DOHH2 (cell line): Measurements from ENCODE around the gene NLGN1.
A peak's percentile ranks its signal among the peaks of the same experiment; 100 is the strongest.

Experiments
- H3F3A ChIP-seq: fragments of 200-600 bp; sonication (generic), shearing (Covaris generic); 2 replicates; pipeline ENCODE4 v1.6.0; 2016; ENCODE audit warnings: antibody characterized with exemption, mild to moderate bottlenecking; ENCODE audit not compliant: control insufficient read depth, insufficient read depth
- H3K27ac ChIP-seq: fragments of 200-600 bp; sonication (generic); 2 replicates; pipeline ENCODE4 v1.5.1; 2014; ENCODE audit warnings: low read depth, mild to moderate bottlenecking, low read length, moderate library complexity
- H3K27me3 ChIP-seq: fragments of 200-600 bp; sonication (generic); 2 replicates; pipeline ENCODE4 v1.6.1; 2014; ENCODE audit warnings: mild to moderate bottlenecking, low read length, mixed read lengths; ENCODE audit not compliant: control insufficient read depth
- H3K36me3 ChIP-seq: fragments of 200-600 bp; sonication (generic); 2 replicates; pipeline ENCODE4 v1.6.1; 2014; ENCODE audit warnings: mild to moderate bottlenecking, low read length, moderate library complexity, mixed read lengths; ENCODE audit not compliant: control insufficient read depth
- H3K4me1 ChIP-seq: fragments of 200-600 bp; sonication (generic); 2 replicates; pipeline ENCODE4 v1.6.1; 2014; ENCODE audit warnings: mild to moderate bottlenecking, low read length, mixed read lengths; ENCODE audit not compliant: control insufficient read depth
- H3K4me2 ChIP-seq: fragments of 200-600 bp; sonication (generic); 2 replicates; pipeline ENCODE4 v1.6.0; 2014; ENCODE audit warnings: mild to moderate bottlenecking, low read length, moderate library complexity
- H3K4me3 ChIP-seq: fragments of 200-600 bp; sonication (generic); 2 replicates; pipeline ENCODE4 v1.5.1; 2014; ENCODE audit warnings: mild to moderate bottlenecking, low read length, mixed read lengths
- H3K79me2 ChIP-seq: fragments of 200-600 bp; sonication (generic); 2 replicates; pipeline ENCODE4 v1.6.1; 2014; ENCODE audit warnings: mild to moderate bottlenecking, low read length, mixed read lengths; ENCODE audit not compliant: control insufficient read depth
- H3K9me2 ChIP-seq: fragments of 200-600 bp; sonication (generic); replicated peaks from 2 replicates; pipeline ENCODE4 v1.6.1; 2014; ENCODE audit warnings: mild to moderate bottlenecking, low read length, mixed read lengths; ENCODE audit not compliant: control insufficient read depth
- H3K9me3 ChIP-seq: fragments of 200-600 bp; sonication (generic); 2 replicates; pipeline ENCODE4 v1.6.1; 2014; ENCODE audit warnings: antibody characterized with exemption, low read length, mixed read lengths; ENCODE audit not compliant: control insufficient read depth, insufficient read depth
- H4K20me1 ChIP-seq: fragments of 200-600 bp; sonication (generic); 2 replicates; pipeline ENCODE4 v1.6.0; 2014; ENCODE audit warnings: low read depth, mild to moderate bottlenecking, antibody characterized with exemption, low read length, moderate library complexity; ENCODE audit not compliant: control insufficient read depth, insufficient read depth
- EZH2phosphoT487 ChIP-seq: fragments of 200-600 bp; sonication (generic); IDR thresholded peaks from 2 replicates; pipeline ENCODE4 v1.6.1; 2017; ENCODE audit warnings: borderline replicate concordance, mild to moderate bottlenecking, antibody characterized with exemption, low read length, moderate library complexity, mixed read lengths
- TF ChIP-seq, protein P1 (sequence below): fragments of 200-600 bp; sonication (generic); IDR thresholded peaks from one replicate; pipeline ENCODE4 v1.5.1; 2014; ENCODE audit warnings: antibody characterized with exemption, mild to moderate bottlenecking, low read depth, low read length; ENCODE audit not compliant: poor library complexity, severe bottlenecking

The NLGN1 gene

GRCh38 chr3:173568623-173569022, 171.1 kb downstream of the NLGN1 start:
- Histone ChIP-seq H3K27me3 (no peaks in the 10 kb centered on the region), H3K4me3 (no peak overlapping the region)
- no peak for TF ChIP-seq EZH2phosphoT487
- TF ChIP-seq, protein P1, sequence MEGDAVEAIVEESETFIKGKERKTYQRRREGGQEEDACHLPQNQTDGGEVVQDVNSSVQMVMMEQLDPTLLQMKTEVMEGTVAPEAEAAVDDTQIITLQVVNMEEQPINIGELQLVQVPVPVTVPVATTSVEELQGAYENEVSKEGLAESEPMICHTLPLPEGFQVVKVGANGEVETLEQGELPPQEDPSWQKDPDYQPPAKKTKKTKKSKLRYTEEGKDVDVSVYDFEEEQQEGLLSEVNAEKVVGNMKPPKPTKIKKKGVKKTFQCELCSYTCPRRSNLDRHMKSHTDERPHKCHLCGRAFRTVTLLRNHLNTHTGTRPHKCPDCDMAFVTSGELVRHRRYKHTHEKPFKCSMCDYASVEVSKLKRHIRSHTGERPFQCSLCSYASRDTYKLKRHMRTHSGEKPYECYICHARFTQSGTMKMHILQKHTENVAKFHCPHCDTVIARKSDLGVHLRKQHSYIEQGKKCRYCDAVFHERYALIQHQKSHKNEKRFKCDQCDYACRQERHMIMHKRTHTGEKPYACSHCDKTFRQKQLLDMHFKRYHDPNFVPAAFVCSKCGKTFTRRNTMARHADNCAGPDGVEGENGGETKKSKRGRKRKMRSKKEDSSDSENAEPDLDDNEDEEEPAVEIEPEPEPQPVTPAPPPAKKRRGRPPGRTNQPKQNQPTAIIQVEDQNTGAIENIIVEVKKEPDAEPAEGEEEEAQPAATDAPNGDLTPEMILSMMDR = no peak

GRCh38 chr3:173583496-173583895, 186.0 kb downstream of the NLGN1 start:
- H3K9me2 ChIP-seq = no peaks in the 10 kb centered on the region
- no peaks in the 10 kb centered on the region for H3K9me3 ChIP-seq
- H3F3A ChIP-seq = no peaks in the 10 kb centered on the region
- H3K36me3 ChIP-seq = no peaks in the 10 kb centered on the region
- H3K4me3 ChIP-seq = no peak overlapping the region
- H3K79me2 ChIP-seq = no peaks in the 10 kb centered on the region
- TF ChIP-seq, protein P1 = no peak
- TF ChIP-seq EZH2phosphoT487 = no peak
- H4K20me1 ChIP-seq = no peaks in the 10 kb centered on the region
- no peak overlapping the region for H3K27ac ChIP-seq
- H3K4me1 ChIP-seq = no peaks in the 10 kb centered on the region
- no peaks in the 10 kb centered on the region for H3K27me3 ChIP-seq
- no peak overlapping the region for H3K4me2 ChIP-seq

More at GRCh38 chr3:173568623-173569022, 171.1 kb downstream of the NLGN1 start:
- no peaks in the 10 kb centered on the region for H3K4me1 ChIP-seq
- H4K20me1 ChIP-seq = no peaks in the 10 kb centered on the region
- no peak overlapping the region for H3K27ac ChIP-seq
- H3K9me3 ChIP-seq = no peaks in the 10 kb centered on the region
- no peaks in the 10 kb centered on the region for H3K9me2 ChIP-seq
- H3K4me2 ChIP-seq = no peak overlapping the region
- H3K36me3 ChIP-seq = no peaks in the 10 kb centered on the region
- no peaks in the 10 kb centered on the region for H3F3A ChIP-seq
- H3K79me2 ChIP-seq = no peaks in the 10 kb centered on the region

DNA sequence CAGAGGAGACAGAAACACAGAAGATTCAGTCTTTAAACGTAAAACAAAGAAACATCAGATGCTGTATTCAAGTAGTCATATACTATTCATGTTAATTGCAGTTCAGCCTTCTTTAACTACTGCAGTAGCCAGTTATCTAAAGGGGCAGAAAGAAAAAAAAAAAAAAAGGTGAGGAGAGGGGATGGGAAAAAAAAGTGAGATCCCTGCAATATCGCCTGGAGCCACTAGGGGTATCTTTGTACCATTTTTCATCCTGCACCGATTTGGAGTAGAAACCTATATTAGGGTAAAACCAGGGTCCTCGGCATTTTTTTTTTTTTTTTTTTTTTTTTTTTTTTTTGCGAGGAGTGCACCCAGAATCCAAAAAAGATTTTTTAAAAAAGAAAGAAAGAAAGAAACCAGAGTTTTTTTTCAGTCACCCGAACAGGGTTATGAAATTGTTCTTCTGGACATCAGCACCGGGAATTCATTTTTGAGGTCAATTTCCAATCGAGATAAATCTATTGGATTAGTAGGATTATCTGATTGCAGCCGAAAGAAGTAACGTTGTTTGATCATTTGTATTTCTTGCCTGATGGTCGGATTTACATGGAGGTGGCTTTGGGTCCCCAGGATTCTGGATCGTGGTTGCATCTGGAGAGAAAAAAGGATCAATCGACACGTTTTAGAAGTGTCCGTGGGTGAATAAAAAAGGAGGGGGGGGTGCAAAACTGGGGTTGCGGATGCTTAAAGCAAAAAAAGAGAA, 186.7 kb downstream of the NLGN1 start:
- H4K20me1 ChIP-seq = no peaks in the 10 kb centered on the region
- H3K27ac ChIP-seq = no peak overlapping the region
- H3K79me2 ChIP-seq = no peaks in the 10 kb centered on the region
- H3K9me3 ChIP-seq = no peaks in the 10 kb centered on the region
- H3F3A ChIP-seq = no peaks in the 10 kb centered on the region
- no peaks in the 10 kb centered on the region for H3K27me3 ChIP-seq
- no peaks in the 10 kb centered on the region for H3K4me1 ChIP-seq
- no peak overlapping the region for H3K4me2 ChIP-seq
- no peak overlapping the region for H3K4me3 ChIP-seq
- TF ChIP-seq EZH2phosphoT487 = no peak
- TF ChIP-seq, protein P1 = peak; percentile 49
- H3K36me3 ChIP-seq = no peaks in the 10 kb centered on the region
- no peaks in the 10 kb centered on the region for H3K9me2 ChIP-seq
